K562 (cell line): Measurements from ENCODE around the gene VPS13C. TPM values are rescaled to one million over a fixed set of nuclear protein-coding genes. Genes with fewer than 3 reads are reported as not detected.
A peak's percentile ranks its signal among the peaks of the same experiment; 100 is the strongest.

Experiments used
- ATAC-seq: fragments of 200-7000 bp; cut with Tn5 transposase; 3 replicates; pipeline ENCODE4 v1.9.1; 2020; ENCODE audit warnings: moderate library complexity
- BruUV-seq: library from RNA; stranded (reverse); fragments of 400-500 nt; replicated peaks from 2 replicates; lab custom pipeline; 2021; lab: Mats Ljungman, UMichigan
- CTCF ChIA-PET: fragments of 300-600 bp; formaldehyde crosslinking; extraction: SDS; loops from one replicate; lab custom pipeline; 2021; ENCODE audit warnings: low intra/inter-chr PET ratio; lab: Yijun Ruan, JAX
- POLR2A ChIA-PET: fragments of 300-600, 350-650 bp; sonication (Branson Sonifier 250); formaldehyde crosslinking; extraction: SDS; loops from one replicate; lab custom pipeline; 2021; ENCODE audit warnings: antibody characterized with exemption, inconsistent platforms; lab: Yijun Ruan, JAX
- DNase-seq, 4 experiments: peaks; one replicate each; pipeline versions ENCODE4 v3.0.0 to v3.0.0-alpha.2; 2011 to 2018; ENCODE audit warnings: low spot score in 3 of 4, mixed read lengths in 3 of 4; ENCODE audit errors: extremely low read depth in 1 of 4
- FAIRE-seq: peaks from 2 replicates; lab custom pipeline; 2011; peaks lifted over from hg19 to GRCh38; lab: Jason Lieb, UNC
- H2AFZ ChIP-seq: 2 replicates; pipeline ENCODE4 v1.6.0; 2011; ENCODE audit warnings: low read depth, low read length, control low read depth, inconsistent platforms
- H3K27ac ChIP-seq: fragments of 200-600 bp; 3 replicates; pipeline ENCODE4 v1.8.0; 2011; ENCODE audit warnings: low read depth, mild to moderate bottlenecking, control low read depth, inconsistent platforms, low read length, moderate library complexity, mixed read lengths; ENCODE audit errors: extremely low read depth
- H3K27me3 ChIP-seq, 2 experiments: fragments of 300-600 bp in 1 of 2; 2 replicates in 1 of 2; 3 replicates in 1 of 2; pipeline versions ENCODE4 v1.6.0 to v1.8.0; 2011; ENCODE audit warnings: inconsistent platforms in 2 of 2, low read length in 2 of 2, mild to moderate bottlenecking in 1 of 2, mixed read lengths in 1 of 2, moderate library complexity in 1 of 2; ENCODE audit not compliant: control insufficient read depth in 2 of 2, insufficient read depth in 2 of 2
- H3K36me3 ChIP-seq: fragments of 300-600 bp; 3 replicates; pipeline ENCODE4 v1.8.0; 2011; ENCODE audit warnings: mild to moderate bottlenecking, low read length, inconsistent platforms; ENCODE audit not compliant: control insufficient read depth, insufficient read depth
- H3K4me1 ChIP-seq, 2 experiments: fragments of 200-600 bp in 1 of 2; replicated peaks in 1 of 2; 2 replicates in 1 of 2; 3 replicates in 1 of 2; pipeline versions ENCODE4 v1.5.1 to v1.8.0; 2011; ENCODE audit warnings: inconsistent platforms in 2 of 2, low read length in 2 of 2, mild to moderate bottlenecking in 1 of 2, mixed read lengths in 1 of 2, moderate library complexity in 1 of 2; ENCODE audit not compliant: control insufficient read depth in 2 of 2, insufficient read depth in 2 of 2
- H3K4me2 ChIP-seq: 2 replicates; pipeline ENCODE4 v1.6.1; 2011; ENCODE audit warnings: low read length, control low read depth, inconsistent platforms, mixed read lengths; ENCODE audit not compliant: insufficient read depth
- H3K4me3 ChIP-seq: fragments of 200-600 bp; sonication (generic), shearing (Covaris generic); 2 replicates; pipeline ENCODE4 v1.5.1; 2016; ENCODE audit warnings: control low read depth, inconsistent platforms
- H3K79me2 ChIP-seq: fragments of 200-600 bp; 3 replicates; pipeline ENCODE4 v1.8.0; 2011; ENCODE audit warnings: low read length, inconsistent platforms; ENCODE audit not compliant: control insufficient read depth, insufficient read depth
- H3K9ac ChIP-seq, 2 experiments: 2 replicates each; pipeline versions ENCODE4 v1.6.0 to v1.6.1; 2011; ENCODE audit warnings: low read depth in 2 of 2, low read length in 2 of 2, control low read depth in 1 of 2, inconsistent platforms in 1 of 2, mild to moderate bottlenecking in 1 of 2, mixed read lengths in 1 of 2; ENCODE audit not compliant: insufficient read depth in 1 of 2
- H3K9me1 ChIP-seq: one replicate; pipeline ENCODE4 v1.6.0; 2011; ENCODE audit warnings: inconsistent platforms, mild to moderate bottlenecking, low read length, moderate library complexity; ENCODE audit not compliant: control insufficient read depth, insufficient read depth
- H3K9me3 ChIP-seq: replicated peaks from 2 replicates; pipeline ENCODE4 v1.5.1; 2011; ENCODE audit warnings: low read depth, low read length, inconsistent platforms; ENCODE audit not compliant: control insufficient read depth, insufficient read depth
- H4K20me1 ChIP-seq: replicated peaks from 2 replicates; pipeline ENCODE4 v1.6.1; 2011; ENCODE audit warnings: low read length, inconsistent platforms, mixed read lengths; ENCODE audit not compliant: control insufficient read depth, insufficient read depth
- MBD2 ChIP-seq: sonication (generic); IDR thresholded peaks from 2 replicates; pipeline ENCODE4 v1.6.1; 2016; ENCODE audit warnings: low read depth, borderline replicate concordance
- WGBS: fragments of 100-300 bp; shearing (Covaris generic); methylation state at CpG from one replicate; pipeline ENCODE4 v1.1.6; 2016; ENCODE audit warnings: low coverage, mixed read lengths; ENCODE audit not compliant: insufficient coverage; ENCODE audit errors: missing lambda C conversion rate; 5-methylcytosine and 5-hydroxymethylcytosine counted together
- in situ Hi-C: fragments of 300-500 bp; cut with MboI; formaldehyde crosslinking; loops from 4 replicates; pipeline ENCODE4 v1.15.0; 2018; ENCODE audit warnings: inconsistent platforms, mixed read lengths
- intact Hi-C: fragments of 100-400 bp; cut with micrococcal nuclease; formaldehyde crosslinking; loops from 2 replicates; pipeline ENCODE4 v1.14.2; 2022
- polyA plus RNA-seq, 8 experiments: library from polyadenylated mRNA; depleted of rRNA in 4 of 8; stranded (reverse) in 5 of 8; unstranded in 3 of 8; fragments of >200 nt; fragmentation: Nextera tagmentation in 2 of 8; fragmentation: Illumina TruSeq in 1 of 8; extraction: Ambion mirVana in 2 of 8; extraction: Trizol in 1 of 8; gene quantifications; 2 replicates each; pipeline versions ENCODE4 v1.2.1 to v1.2.3, GENCODE V29; 2011 to 2014; ENCODE audit warnings: inconsistent platforms in 1 of 8, missing spikeins in 1 of 8
- total RNA-seq, 7 experiments: library from RNA; depleted of rRNA in 6 of 7; stranded (reverse); fragments of >200 nt in 6 of 7; fragmentation: Illumina TruSeq in 2 of 7; extraction: Trizol in 2 of 7; gene quantifications; 2 replicates each; pipeline versions ENCODE4 v1.2.1 to v1.2.3, GENCODE V29; 2011 to 2021; ENCODE audit warnings: low replicate concordance in 1 of 7
- TF ChIP-seq, protein P1 (sequence below): IDR thresholded peaks from 2 replicates; pipeline ENCODE4 v1.6.1; 2011; ENCODE audit warnings: borderline replicate concordance, low read depth, mild to moderate bottlenecking, moderate library complexity, low read length; ENCODE audit not compliant: insufficient read depth, poor library complexity, severe bottlenecking
- TF ChIP-seq, protein P2 (sequence below), 3 experiments: IDR thresholded peaks in 2 of 3; conservative IDR thresholded peaks in 1 of 3; 2 replicates each; pipeline ENCODE4 v1.5.1; 2011 to 2012; ENCODE audit warnings: low read length in 3 of 3, mild to moderate bottlenecking in 3 of 3, control low read depth in 2 of 3, improper control_type of control experiment in 1 of 3, inconsistent platforms in 1 of 3, low read depth in 1 of 3, mixed read lengths in 1 of 3, moderate library complexity in 1 of 3; ENCODE audit not compliant: insufficient read depth in 2 of 3
- TF ChIP-seq, protein P3 (sequence below): sonication (generic); formaldehyde crosslinking; IDR thresholded peaks from 2 replicates; pipeline ENCODE4 v1.5.0; 2020; ENCODE audit warnings: missing genetic modification reagents

The VPS13C gene
- total and polyA plus RNA-seq, 9 of the 15 experiments (the other 6 are each of a cell fraction or from before 2014, with no cell fraction given): 5.2 to 32.3 (median 15.7) TPM

DNA sequence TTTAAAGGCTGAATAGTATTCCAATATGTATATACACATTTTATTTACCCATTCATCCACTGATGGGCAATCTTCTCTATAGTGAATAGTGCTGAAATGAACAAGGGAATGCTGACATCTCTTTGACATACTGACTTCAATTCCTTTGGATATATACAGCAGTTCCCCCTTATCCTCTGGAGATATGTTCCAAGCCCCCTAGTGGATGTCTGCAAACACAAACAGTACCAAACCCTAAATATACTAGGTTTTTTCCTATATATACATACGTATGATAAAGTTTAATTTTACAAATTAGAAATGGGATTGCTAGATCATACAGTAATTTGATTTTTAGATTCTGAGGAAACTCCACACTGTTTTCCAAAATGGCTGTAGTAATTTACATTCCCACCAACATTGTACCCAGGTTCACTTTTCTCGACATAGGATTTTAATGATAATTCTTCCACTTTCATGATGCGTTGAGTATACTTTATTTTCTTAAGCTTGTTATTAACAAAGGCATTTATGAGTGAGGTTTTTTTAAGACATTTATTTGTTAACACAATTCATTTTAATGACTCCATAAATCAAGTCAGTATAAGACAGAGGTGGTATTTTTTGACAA, 38.2 kb downstream of the VPS13C start:
- WGBS: 92% methylated on average over 3 of the region's 3 CpGs
- Histone ChIP-seq H3K4me2 (no peak overlapping the region), H3K27ac (no peak overlapping the region), H3K4me3 (no peak overlapping the region), H2AFZ (no peak overlapping the region), H3K79me2 (no peaks in the 10 kb centered on the region), H3K36me3 (peaks cover 17% of the 10 kb centered on the region; the same call in 1 of the 3 replicates), H3K9ac (no peak overlapping the region), H3K9me1 (no peaks in the 10 kb centered on the region), H3K4me1 (no peaks in the 10 kb centered on the region), H3K27me3 (no peaks in the 10 kb centered on the region), H4K20me1 (no peaks in the 10 kb centered on the region), H3K9me3 (no peaks in the 10 kb centered on the region)
- no peak for FAIRE-seq
- intact Hi-C loops: no loop called here
- POLR2A ChIA-PET: no interaction called here
- CTCF ChIA-PET: no interaction called here
- no peak for ATAC-seq
- BruUV-seq: no TSS peak
- TF ChIP-seq, protein P1, sequence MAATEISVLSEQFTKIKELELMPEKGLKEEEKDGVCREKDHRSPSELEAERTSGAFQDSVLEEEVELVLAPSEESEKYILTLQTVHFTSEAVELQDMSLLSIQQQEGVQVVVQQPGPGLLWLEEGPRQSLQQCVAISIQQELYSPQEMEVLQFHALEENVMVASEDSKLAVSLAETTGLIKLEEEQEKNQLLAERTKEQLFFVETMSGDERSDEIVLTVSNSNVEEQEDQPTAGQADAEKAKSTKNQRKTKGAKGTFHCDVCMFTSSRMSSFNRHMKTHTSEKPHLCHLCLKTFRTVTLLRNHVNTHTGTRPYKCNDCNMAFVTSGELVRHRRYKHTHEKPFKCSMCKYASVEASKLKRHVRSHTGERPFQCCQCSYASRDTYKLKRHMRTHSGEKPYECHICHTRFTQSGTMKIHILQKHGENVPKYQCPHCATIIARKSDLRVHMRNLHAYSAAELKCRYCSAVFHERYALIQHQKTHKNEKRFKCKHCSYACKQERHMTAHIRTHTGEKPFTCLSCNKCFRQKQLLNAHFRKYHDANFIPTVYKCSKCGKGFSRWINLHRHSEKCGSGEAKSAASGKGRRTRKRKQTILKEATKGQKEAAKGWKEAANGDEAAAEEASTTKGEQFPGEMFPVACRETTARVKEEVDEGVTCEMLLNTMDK: peak; percentile 21
- TF ChIP-seq, protein P2, sequence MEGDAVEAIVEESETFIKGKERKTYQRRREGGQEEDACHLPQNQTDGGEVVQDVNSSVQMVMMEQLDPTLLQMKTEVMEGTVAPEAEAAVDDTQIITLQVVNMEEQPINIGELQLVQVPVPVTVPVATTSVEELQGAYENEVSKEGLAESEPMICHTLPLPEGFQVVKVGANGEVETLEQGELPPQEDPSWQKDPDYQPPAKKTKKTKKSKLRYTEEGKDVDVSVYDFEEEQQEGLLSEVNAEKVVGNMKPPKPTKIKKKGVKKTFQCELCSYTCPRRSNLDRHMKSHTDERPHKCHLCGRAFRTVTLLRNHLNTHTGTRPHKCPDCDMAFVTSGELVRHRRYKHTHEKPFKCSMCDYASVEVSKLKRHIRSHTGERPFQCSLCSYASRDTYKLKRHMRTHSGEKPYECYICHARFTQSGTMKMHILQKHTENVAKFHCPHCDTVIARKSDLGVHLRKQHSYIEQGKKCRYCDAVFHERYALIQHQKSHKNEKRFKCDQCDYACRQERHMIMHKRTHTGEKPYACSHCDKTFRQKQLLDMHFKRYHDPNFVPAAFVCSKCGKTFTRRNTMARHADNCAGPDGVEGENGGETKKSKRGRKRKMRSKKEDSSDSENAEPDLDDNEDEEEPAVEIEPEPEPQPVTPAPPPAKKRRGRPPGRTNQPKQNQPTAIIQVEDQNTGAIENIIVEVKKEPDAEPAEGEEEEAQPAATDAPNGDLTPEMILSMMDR (IDR thresholded peaks at IDR 0.05 in 2 of 3, conservative IDR thresholded peaks at IDR 0.05 in 1 of 3; ENCODE audit: insufficient read depth in 2 of 3, low read depth in 1 of 3, low read length in 3 of 3): peak in 2 of 3 experiments; percentile 32 to 37; a peak in 2 of 6 replicates
- no peak for TF ChIP-seq MBD2
- TF ChIP-seq, protein P3, sequence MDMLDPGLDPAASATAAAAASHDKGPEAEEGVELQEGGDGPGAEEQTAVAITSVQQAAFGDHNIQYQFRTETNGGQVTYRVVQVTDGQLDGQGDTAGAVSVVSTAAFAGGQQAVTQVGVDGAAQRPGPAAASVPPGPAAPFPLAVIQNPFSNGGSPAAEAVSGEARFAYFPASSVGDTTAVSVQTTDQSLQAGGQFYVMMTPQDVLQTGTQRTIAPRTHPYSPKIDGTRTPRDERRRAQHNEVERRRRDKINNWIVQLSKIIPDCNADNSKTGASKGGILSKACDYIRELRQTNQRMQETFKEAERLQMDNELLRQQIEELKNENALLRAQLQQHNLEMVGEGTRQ (CRISPR knock-in tag): no peak
- peak in 3 of 4 experiments; percentile 11 to 20 (median 13) for DNase-seq
- in situ Hi-C loops: no loop called here
